K562 (cell line): ENCODE data around the gene MYO18B. TPM values are rescaled to one million over a fixed set of nuclear protein-coding genes. Genes with fewer than 3 reads are reported as not detected.

Experiments used
- ATAC-seq: fragments of 200-7000 bp; cut with Tn5 transposase; 3 replicates; pipeline ENCODE4 v1.9.1; 2020; ENCODE audit warnings: moderate library complexity
- BruUV-seq: library from RNA; stranded (reverse); fragments of 400-500 nt; replicated peaks from 2 replicates; lab custom pipeline; 2021; lab: Mats Ljungman, UMichigan
- CTCF ChIA-PET: fragments of 300-600 bp; formaldehyde crosslinking; extraction: SDS; loops from one replicate; lab custom pipeline; 2021; ENCODE audit warnings: low intra/inter-chr PET ratio; lab: Yijun Ruan, JAX
- POLR2A ChIA-PET: fragments of 300-600, 350-650 bp; sonication (Branson Sonifier 250); formaldehyde crosslinking; extraction: SDS; loops from one replicate; lab custom pipeline; 2021; ENCODE audit warnings: antibody characterized with exemption, inconsistent platforms; lab: Yijun Ruan, JAX
- DNase-seq, 4 experiments: peaks; one replicate each; pipeline versions ENCODE4 v3.0.0 to v3.0.0-alpha.2; 2011 to 2018; ENCODE audit warnings: low spot score in 3 of 4, mixed read lengths in 3 of 4; ENCODE audit errors: extremely low read depth in 1 of 4
- FAIRE-seq: peaks from 2 replicates; lab custom pipeline; 2011; peaks lifted over from hg19 to GRCh38; lab: Jason Lieb, UNC
- H2AFZ ChIP-seq: 2 replicates; pipeline ENCODE4 v1.6.0; 2011; ENCODE audit warnings: low read depth, low read length, control low read depth, inconsistent platforms
- H3K27ac ChIP-seq: fragments of 200-600 bp; 3 replicates; pipeline ENCODE4 v1.8.0; 2011; ENCODE audit warnings: low read depth, mild to moderate bottlenecking, control low read depth, inconsistent platforms, low read length, moderate library complexity, mixed read lengths; ENCODE audit errors: extremely low read depth
- H3K27me3 ChIP-seq, 2 experiments: fragments of 300-600 bp in 1 of 2; 2 replicates in 1 of 2; 3 replicates in 1 of 2; pipeline versions ENCODE4 v1.6.0 to v1.8.0; 2011; ENCODE audit warnings: inconsistent platforms in 2 of 2, low read length in 2 of 2, mild to moderate bottlenecking in 1 of 2, mixed read lengths in 1 of 2, moderate library complexity in 1 of 2; ENCODE audit not compliant: control insufficient read depth in 2 of 2, insufficient read depth in 2 of 2
- H3K36me3 ChIP-seq: fragments of 300-600 bp; 3 replicates; pipeline ENCODE4 v1.8.0; 2011; ENCODE audit warnings: mild to moderate bottlenecking, low read length, inconsistent platforms; ENCODE audit not compliant: control insufficient read depth, insufficient read depth
- H3K4me1 ChIP-seq, 2 experiments: fragments of 200-600 bp in 1 of 2; replicated peaks in 1 of 2; 2 replicates in 1 of 2; 3 replicates in 1 of 2; pipeline versions ENCODE4 v1.5.1 to v1.8.0; 2011; ENCODE audit warnings: inconsistent platforms in 2 of 2, low read length in 2 of 2, mild to moderate bottlenecking in 1 of 2, mixed read lengths in 1 of 2, moderate library complexity in 1 of 2; ENCODE audit not compliant: control insufficient read depth in 2 of 2, insufficient read depth in 2 of 2
- H3K4me2 ChIP-seq: 2 replicates; pipeline ENCODE4 v1.6.1; 2011; ENCODE audit warnings: low read length, control low read depth, inconsistent platforms, mixed read lengths; ENCODE audit not compliant: insufficient read depth
- H3K4me3 ChIP-seq: fragments of 200-600 bp; sonication (generic), shearing (Covaris generic); 2 replicates; pipeline ENCODE4 v1.5.1; 2016; ENCODE audit warnings: control low read depth, inconsistent platforms
- H3K79me2 ChIP-seq: fragments of 200-600 bp; 3 replicates; pipeline ENCODE4 v1.8.0; 2011; ENCODE audit warnings: low read length, inconsistent platforms; ENCODE audit not compliant: control insufficient read depth, insufficient read depth
- H3K9ac ChIP-seq, 2 experiments: 2 replicates each; pipeline versions ENCODE4 v1.6.0 to v1.6.1; 2011; ENCODE audit warnings: low read depth in 2 of 2, low read length in 2 of 2, control low read depth in 1 of 2, inconsistent platforms in 1 of 2, mild to moderate bottlenecking in 1 of 2, mixed read lengths in 1 of 2; ENCODE audit not compliant: insufficient read depth in 1 of 2
- H3K9me1 ChIP-seq: one replicate; pipeline ENCODE4 v1.6.0; 2011; ENCODE audit warnings: inconsistent platforms, mild to moderate bottlenecking, low read length, moderate library complexity; ENCODE audit not compliant: control insufficient read depth, insufficient read depth
- H3K9me3 ChIP-seq: replicated peaks from 2 replicates; pipeline ENCODE4 v1.5.1; 2011; ENCODE audit warnings: low read depth, low read length, inconsistent platforms; ENCODE audit not compliant: control insufficient read depth, insufficient read depth
- H4K20me1 ChIP-seq: replicated peaks from 2 replicates; pipeline ENCODE4 v1.6.1; 2011; ENCODE audit warnings: low read length, inconsistent platforms, mixed read lengths; ENCODE audit not compliant: control insufficient read depth, insufficient read depth
- ARID1B ChIP-seq: fragments of 450-650 bp; IDR thresholded peaks from 2 replicates; pipeline ENCODE4 v1.6.1; 2016; ENCODE audit warnings: antibody characterized with exemption, mild to moderate bottlenecking, inconsistent platforms
- DLX4 ChIP-seq: fragments of 250-450 bp; sonication (Bioruptor Pico); IDR thresholded peaks from 2 replicates; pipeline ENCODE4 v1.6.1; 2021; ENCODE audit warnings: mild to moderate bottlenecking
- DNMT1 ChIP-seq: fragments of 450-650 bp; IDR thresholded peaks from 2 replicates; pipeline ENCODE4 v1.6.1; 2016; ENCODE audit warnings: antibody characterized with exemption, mild to moderate bottlenecking
- FOXJ2 ChIP-seq: fragments of 200-800 bp; sonication (Bioruptor generic); IDR thresholded peaks from 2 replicates; pipeline ENCODE4 v1.6.1; 2016; ENCODE audit warnings: missing genetic modification characterization, missing compliant biosample characterization
- FUS ChIP-seq: fragments of 200-400 bp; formaldehyde crosslinking; optimal IDR thresholded peaks from 2 replicates; pipeline ENCODE3; 2017; ENCODE audit warnings: low read depth, low read length
- LCOR ChIP-seq: sonication (generic); formaldehyde crosslinking; IDR thresholded peaks from 2 replicates; pipeline ENCODE4 v1.8.0; 2022; ENCODE audit warnings: mild to moderate bottlenecking, missing genetic modification reagents
- MYBL2 ChIP-seq, 2 experiments: fragments of 450-650 bp in 1 of 2; sonication (generic) in 1 of 2; formaldehyde crosslinking in 1 of 2; IDR thresholded peaks; 2 replicates each; pipeline versions ENCODE4 v1.6.1 to v1.8.1; 2017 to 2022; ENCODE audit warnings: borderline replicate concordance in 1 of 2, inconsistent platforms in 1 of 2, low read depth in 1 of 2, mild to moderate bottlenecking in 1 of 2, missing genetic modification reagents in 1 of 2, moderate library complexity in 1 of 2
- POLR2AphosphoS5 ChIP-seq: IDR thresholded peaks from 2 replicates; pipeline ENCODE4 v1.6.1; 2011; ENCODE audit warnings: mild to moderate bottlenecking, low read depth, low read length, moderate library complexity; ENCODE audit not compliant: control insufficient read depth, insufficient read depth
- RBBP5 ChIP-seq: fragments of 200-600 bp; sonication (generic); IDR thresholded peaks from 2 replicates; pipeline ENCODE4 v1.6.1; 2012; ENCODE audit warnings: borderline replicate concordance, mild to moderate bottlenecking, low read length, control low read depth, inconsistent platforms; ENCODE audit not compliant: insufficient read depth, poor library complexity, severe bottlenecking
- SOX6 ChIP-seq: fragments of 450-650 bp; IDR thresholded peaks from 2 replicates; pipeline ENCODE4 v1.6.1; 2014; ENCODE audit warnings: mild to moderate bottlenecking
- ZNF280A ChIP-seq: fragments of 450-650 bp; IDR thresholded peaks from 2 replicates; pipeline ENCODE4 v1.6.1; 2018; ENCODE audit warnings: mild to moderate bottlenecking, low read depth; ENCODE audit not compliant: partially characterized antibody
- ZSCAN29 ChIP-seq: fragments of 450-650 bp; IDR thresholded peaks from 2 replicates; pipeline ENCODE4 v1.6.1; 2017
- WGBS: fragments of 100-300 bp; shearing (Covaris generic); methylation state at CpG from one replicate; pipeline ENCODE4 v1.1.6; 2016; ENCODE audit warnings: low coverage, mixed read lengths; ENCODE audit not compliant: insufficient coverage; ENCODE audit errors: missing lambda C conversion rate; 5-methylcytosine and 5-hydroxymethylcytosine counted together
- in situ Hi-C: fragments of 300-500 bp; cut with MboI; formaldehyde crosslinking; loops from 4 replicates; pipeline ENCODE4 v1.15.0; 2018; ENCODE audit warnings: inconsistent platforms, mixed read lengths
- intact Hi-C: fragments of 100-400 bp; cut with micrococcal nuclease; formaldehyde crosslinking; loops from 2 replicates; pipeline ENCODE4 v1.14.2; 2022
- polyA plus RNA-seq, 8 experiments: library from polyadenylated mRNA; depleted of rRNA in 4 of 8; stranded (reverse) in 5 of 8; unstranded in 3 of 8; fragments of >200 nt; fragmentation: Nextera tagmentation in 2 of 8; fragmentation: Illumina TruSeq in 1 of 8; extraction: Ambion mirVana in 2 of 8; extraction: Trizol in 1 of 8; gene quantifications; 2 replicates each; pipeline versions ENCODE4 v1.2.1 to v1.2.3, GENCODE V29; 2011 to 2014; ENCODE audit warnings: inconsistent platforms in 1 of 8, missing spikeins in 1 of 8
- total RNA-seq, 7 experiments: library from RNA; depleted of rRNA in 6 of 7; stranded (reverse); fragments of >200 nt in 6 of 7; fragmentation: Illumina TruSeq in 2 of 7; extraction: Trizol in 2 of 7; gene quantifications; 2 replicates each; pipeline versions ENCODE4 v1.2.1 to v1.2.3, GENCODE V29; 2011 to 2021; ENCODE audit warnings: low replicate concordance in 1 of 7
- TF ChIP-seq, protein P1 (sequence below): fragments of 450-650 bp; IDR thresholded peaks from 2 replicates; pipeline ENCODE4 v1.6.1; 2016; ENCODE audit warnings: mild to moderate bottlenecking
- TF ChIP-seq, protein P2 (sequence below): sonication (generic); formaldehyde crosslinking; IDR thresholded peaks from 2 replicates; pipeline ENCODE4 v1.5.0; 2020; ENCODE audit warnings: missing genetic modification reagents

The MYO18B gene
- total and polyA plus RNA-seq, 9 of the 15 experiments (the other 6 are each of a cell fraction or from before 2014, with no cell fraction given), result 0.06 to 7.0 (median 4.3) TPM

DNA sequence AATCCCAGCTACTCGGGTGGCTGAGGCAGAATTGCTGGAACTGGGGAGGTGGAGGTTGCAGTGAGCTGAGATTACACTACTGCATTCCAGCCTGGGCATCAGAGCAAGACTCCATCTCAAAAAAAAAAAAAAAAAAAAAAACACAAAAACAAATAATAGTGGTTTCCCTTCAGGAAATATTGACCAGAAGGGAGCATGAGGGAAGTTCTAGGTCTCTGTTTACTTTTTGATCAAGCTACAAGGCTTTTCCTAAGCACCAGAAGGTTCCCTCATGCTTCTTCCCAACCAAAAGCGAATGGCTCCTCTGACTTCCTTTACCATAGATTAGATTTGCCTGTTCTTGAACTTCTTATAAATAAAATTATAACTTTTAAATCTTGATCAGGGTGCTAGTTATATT is 18.3 kb downstream of the MYO18B start (continued):
- TF ChIP-seq ZNF280A (no peak), FOXJ2 (tag) (no peak), LCOR (CRISPR knock-in tag) (no peak), DNMT1 (no peak)

DNA sequence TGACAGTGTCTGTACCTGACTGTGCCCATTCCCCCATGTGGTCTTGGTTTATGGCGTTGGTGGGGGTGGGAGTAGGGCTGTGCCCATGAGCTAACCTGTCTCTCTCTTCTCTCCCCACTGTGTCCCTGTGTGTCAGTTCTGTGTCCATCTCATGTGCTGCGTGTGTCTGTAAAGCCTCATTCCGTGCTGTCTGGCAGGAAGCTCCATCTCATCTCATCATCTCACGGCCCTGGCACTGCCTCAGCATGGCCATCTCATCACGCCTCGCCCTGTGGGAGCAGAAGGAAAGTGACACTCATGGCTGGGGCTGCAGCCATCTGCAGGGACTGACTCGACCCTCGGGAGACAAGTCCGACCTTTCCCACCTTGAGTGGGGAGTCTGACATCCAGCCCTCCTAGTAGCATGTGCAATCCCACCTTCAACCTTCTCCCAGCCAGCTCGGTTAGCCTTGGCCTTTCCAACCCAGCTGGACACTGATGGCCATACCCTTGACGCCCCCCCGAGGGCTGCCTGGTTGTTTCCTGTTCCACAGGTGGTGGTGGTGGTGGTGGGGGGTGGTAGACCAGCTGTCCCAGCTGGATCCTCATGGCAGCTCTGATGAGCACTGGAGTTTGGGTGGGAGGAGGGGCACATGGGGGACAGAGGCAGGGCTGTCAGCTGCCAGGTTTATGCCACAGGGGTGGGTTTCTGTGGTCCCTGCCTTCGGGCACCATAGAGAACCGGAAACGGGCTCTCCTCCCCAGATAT is 19.0 kb downstream of the MYO18B start:
- POLR2A ChIA-PET, result interaction anchor here (1.2 to 6.2 kb wide), 3 partner anchors 8 to 16 kb away, joined by 4 to 51 read pairs (median 5); no protein-coding TSS in a partner anchor
- TF ChIP-seq ZSCAN29 (no peak), DLX4 (CRISPR knock-in tag) (no peak), POLR2AphosphoS5 (no peak), SOX6 (no peak), FUS (no peak), MYBL2 (IDR thresholded peaks at IDR 0.05; ENCODE audit: low read depth) (no peak), MYBL2 (CRISPR knock-in tag; IDR thresholded peaks at IDR 0.05; ENCODE audit: borderline replicate concordance) (no peak), ARID1B (no peak), RBBP5 (no peak)
- TF ChIP-seq, protein P1, sequence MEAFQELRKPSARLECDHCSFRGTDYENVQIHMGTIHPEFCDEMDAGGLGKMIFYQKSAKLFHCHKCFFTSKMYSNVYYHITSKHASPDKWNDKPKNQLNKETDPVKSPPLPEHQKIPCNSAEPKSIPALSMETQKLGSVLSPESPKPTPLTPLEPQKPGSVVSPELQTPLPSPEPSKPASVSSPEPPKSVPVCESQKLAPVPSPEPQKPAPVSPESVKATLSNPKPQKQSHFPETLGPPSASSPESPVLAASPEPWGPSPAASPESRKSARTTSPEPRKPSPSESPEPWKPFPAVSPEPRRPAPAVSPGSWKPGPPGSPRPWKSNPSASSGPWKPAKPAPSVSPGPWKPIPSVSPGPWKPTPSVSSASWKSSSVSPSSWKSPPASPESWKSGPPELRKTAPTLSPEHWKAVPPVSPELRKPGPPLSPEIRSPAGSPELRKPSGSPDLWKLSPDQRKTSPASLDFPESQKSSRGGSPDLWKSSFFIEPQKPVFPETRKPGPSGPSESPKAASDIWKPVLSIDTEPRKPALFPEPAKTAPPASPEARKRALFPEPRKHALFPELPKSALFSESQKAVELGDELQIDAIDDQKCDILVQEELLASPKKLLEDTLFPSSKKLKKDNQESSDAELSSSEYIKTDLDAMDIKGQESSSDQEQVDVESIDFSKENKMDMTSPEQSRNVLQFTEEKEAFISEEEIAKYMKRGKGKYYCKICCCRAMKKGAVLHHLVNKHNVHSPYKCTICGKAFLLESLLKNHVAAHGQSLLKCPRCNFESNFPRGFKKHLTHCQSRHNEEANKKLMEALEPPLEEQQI, result no peak
- TF ChIP-seq, protein P2, sequence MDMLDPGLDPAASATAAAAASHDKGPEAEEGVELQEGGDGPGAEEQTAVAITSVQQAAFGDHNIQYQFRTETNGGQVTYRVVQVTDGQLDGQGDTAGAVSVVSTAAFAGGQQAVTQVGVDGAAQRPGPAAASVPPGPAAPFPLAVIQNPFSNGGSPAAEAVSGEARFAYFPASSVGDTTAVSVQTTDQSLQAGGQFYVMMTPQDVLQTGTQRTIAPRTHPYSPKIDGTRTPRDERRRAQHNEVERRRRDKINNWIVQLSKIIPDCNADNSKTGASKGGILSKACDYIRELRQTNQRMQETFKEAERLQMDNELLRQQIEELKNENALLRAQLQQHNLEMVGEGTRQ (CRISPR knock-in tag), result no peak

More for the DNA sequence above, 19.0 kb downstream of the MYO18B start:
- Histone ChIP-seq H3K9me1 (no peaks in the 10 kb centered on the region), H2AFZ (no peak overlapping the region), H3K4me3 (no peak overlapping the region), H3K79me2 (no peaks in the 10 kb centered on the region), H3K27me3 (no peaks in the 10 kb centered on the region), H3K27ac (no peak overlapping the region), H3K4me1 (peaks cover 22% of the 10 kb centered on the region in 2 experiments; a peak in 4 of 5 replicates), H3K9ac (no peak overlapping the region; a peak in 1 of 4 replicates), H3K36me3 (peaks cover 33% of the 10 kb centered on the region; the same call in 2 of the 3 replicates), H3K4me2 (no peak overlapping the region), H4K20me1 (peaks cover 16% of the 10 kb centered on the region; the same call in 1 of the 2 replicates), H3K9me3 (peaks cover 4% of the 10 kb centered on the region; the same call in 1 of the 2 replicates)
- DNase-seq (no peak), FAIRE-seq (no peak), ATAC-seq (no peak)
- WGBS, result 82% methylated on average over 8 of the region's 15 CpGs
- intact Hi-C loops, result loop anchor here (2.0 to 5.0 kb wide), 2 partner anchors 18 to 34 kb away; partner anchors contain the start of gene MYO18B
- CTCF ChIA-PET, result no interaction called here
- in situ Hi-C loops, result no loop called here
- no TSS peak for BruUV-seq
